B cell (primary cell): ENCODE data around the gene HIC1. TPM values are rescaled to one million over a fixed set of nuclear protein-coding genes. Genes with fewer than 3 reads are reported as not detected.

Experiments used
- ATAC-seq: fragments of 200-7000 bp; cut with Tn5 transposase; one replicate; pipeline ENCODE4 v1.10.0; 2021; ENCODE audit warnings: low read depth, mild to moderate bottlenecking, moderate number of reproducible peaks, moderate library complexity
- CTCF ChIA-PET: fragments of 350-600 bp; sonication (Branson Sonifier 250); formaldehyde crosslinking; loops from one replicate; lab custom pipeline; 2021; ENCODE audit warnings: antibody characterized with exemption, inconsistent platforms; lab: Charles Lee
- POLR2A ChIA-PET: fragments of 350-600 bp; sonication (Branson Sonifier 250); formaldehyde crosslinking; loops from one replicate; lab custom pipeline; 2021; ENCODE audit warnings: antibody characterized with exemption; lab: Charles Lee
- DNase-seq: peaks from one replicate; pipeline ENCODE4 v3.0.0; 2013
- H2AFZ ChIP-seq: 2 replicates; pipeline ENCODE4 v1.6.1; 2012; ENCODE audit warnings: mild to moderate bottlenecking, low read depth, low read length; ENCODE audit not compliant: insufficient read depth, poor library complexity, severe bottlenecking
- H3K27ac ChIP-seq, 2 donors: 1 replicate in 1 of 2; 2 replicates in 1 of 2; pipeline ENCODE4 v1.5.1; 2012 to 2013; ENCODE audit warnings: low read length in 2 of 2, mild to moderate bottlenecking in 2 of 2, moderate library complexity in 1 of 2
- H3K27me3 ChIP-seq, 4 experiments: fragments of 200-600 bp in 1 of 4; sonication (generic) in 1 of 4; replicated peaks in 1 of 4; 1 replicate in 2 of 4; 2 replicates in 2 of 4; pipeline versions ENCODE4 v1.6.1 to v1.7.0; 2013 to 2016; ENCODE audit warnings: low read length in 3 of 4, mild to moderate bottlenecking in 2 of 4, mixed read lengths in 1 of 4, moderate library complexity in 1 of 4; ENCODE audit not compliant: insufficient read depth in 4 of 4, control insufficient read depth in 3 of 4; ENCODE audit errors: control extremely low read depth in 1 of 4
- H3K36me3 ChIP-seq, 2 experiments: replicated peaks in 1 of 2; 1 replicate in 1 of 2; 2 replicates in 1 of 2; pipeline versions ENCODE4 v1.6.1 to v1.7.1; 2013; ENCODE audit warnings: low read length in 1 of 2; ENCODE audit not compliant: insufficient read depth in 2 of 2, control insufficient read depth in 1 of 2; ENCODE audit errors: control extremely low read depth in 1 of 2, extremely low read depth in 1 of 2
- H3K4me1 ChIP-seq, 2 donors: fragments of 200-600 bp in 1 of 2; sonication (generic) in 1 of 2; 1 replicate in 1 of 2; 2 replicates in 1 of 2; pipeline versions ENCODE4 v1.5.1 to v1.6.1; 2013 to 2017; ENCODE audit warnings: low read length in 2 of 2; ENCODE audit not compliant: control insufficient read depth in 2 of 2, insufficient read depth in 2 of 2
- H3K4me2 ChIP-seq: replicated peaks from 2 replicates; pipeline ENCODE3; 2012; ENCODE audit warnings: mild to moderate bottlenecking, low read depth, low read length; ENCODE audit not compliant: poor library complexity, severe bottlenecking
- H3K4me3 ChIP-seq, 5 experiments: fragments of 200-600 bp in 1 of 5; sonication (generic) in 1 of 5; 1 replicate in 3 of 5; 2 replicates in 2 of 5; pipeline versions ENCODE4 v1.5.1 to v1.7.0; 2011 to 2016; ENCODE audit warnings: low read length in 4 of 5, mild to moderate bottlenecking in 4 of 5, low read depth in 2 of 5, control low read depth in 1 of 5, moderate library complexity in 1 of 5; ENCODE audit not compliant: insufficient read depth in 1 of 5; ENCODE audit errors: control extremely low read depth in 1 of 5, extremely low read depth in 1 of 5
- H3K79me2 ChIP-seq: fragments of 200-600 bp; sonication (generic); one replicate; pipeline ENCODE4 v1.6.0; 2016; ENCODE audit warnings: low read length; ENCODE audit not compliant: control insufficient read depth, insufficient read depth
- H3K9ac ChIP-seq: fragments of 200-600 bp; sonication (generic); 2 replicates; pipeline ENCODE4 v1.6.1; 2017; ENCODE audit warnings: mild to moderate bottlenecking, low read length, moderate library complexity
- H3K9me3 ChIP-seq, 3 donors: one replicate each; pipeline versions ENCODE4 v1.6.1 to v1.7.1; 2013; ENCODE audit warnings: low read length in 2 of 3; ENCODE audit not compliant: control insufficient read depth in 2 of 3, insufficient read depth in 1 of 3; ENCODE audit errors: control extremely low read depth in 1 of 3
- H4K20me1 ChIP-seq: 2 replicates; pipeline ENCODE4 v1.6.0; 2012; ENCODE audit warnings: mild to moderate bottlenecking, low read length; ENCODE audit not compliant: insufficient read depth, control insufficient read depth, poor library complexity, severe bottlenecking
- H3K27ac Mint-ChIP-seq: one replicate; pipeline ENCODE4 v1.8.0; 2021; ENCODE audit warnings: mixed read lengths
- H3K27me3 Mint-ChIP-seq: one replicate; pipeline ENCODE4 v1.8.0; 2021; ENCODE audit warnings: mixed read lengths
- H3K4me1 Mint-ChIP-seq: one replicate; pipeline ENCODE4 v1.8.0; 2021; ENCODE audit warnings: mixed read lengths
- H3K4me3 Mint-ChIP-seq: one replicate; pipeline ENCODE4 v1.8.0; 2021; ENCODE audit warnings: mixed read lengths
- H3K9me3 Mint-ChIP-seq: one replicate; pipeline ENCODE4 v1.8.0; 2022; ENCODE audit warnings: mixed read lengths; ENCODE audit not compliant: insufficient read depth
- CTCF ChIP-seq: fragments of 200-600 bp; IDR thresholded peaks from one replicate; pipeline ENCODE4 v1.8.0; 2022; ENCODE audit warnings: antibody characterized with exemption, mild to moderate bottlenecking
- EZH2 ChIP-seq: IDR thresholded peaks from 2 replicates; pipeline ENCODE4 v1.6.1; 2012; ENCODE audit warnings: borderline replicate concordance, low read depth, mild to moderate bottlenecking, moderate library complexity, low read length; ENCODE audit not compliant: insufficient read depth, poor library complexity, severe bottlenecking
- WGBS: methylation state at CpG from one replicate; pipeline ENCODE4 v1.1.5; 2013; ENCODE audit warnings: missing lambda C conversion rate; ENCODE audit not compliant: insufficient coverage; 5-methylcytosine and 5-hydroxymethylcytosine counted together
- intact Hi-C: fragments of 100-400 bp; cut with micrococcal nuclease; formaldehyde crosslinking; loops from one replicate; pipeline ENCODE4 v1.10.0; 2022
- polyA plus RNA-seq: library from polyadenylated mRNA; depleted of rRNA; stranded (reverse); fragments of >200 nt; gene quantifications from 2 replicates; pipeline ENCODE4 v1.2.3, GENCODE V29; 2012
- total RNA-seq, 2 donors: library from RNA; stranded (reverse); fragments of 120-200 nt in 1 of 2; gene quantifications; 1 replicate in 1 of 2; 2 replicates in 1 of 2; pipeline versions ENCODE4 v1.2.3 to v1.2.4, GENCODE V29; 2013 to 2022

HIC1 gene
- total and polyA plus RNA-seq, 2 donors (not counting 1 experiment from before 2014, with no cell fraction given) = 0.46 to 1.9 TPM

GRCh38 chr17:2040219-2040827, 14.6 kb upstream of the HIC1 start:
- Histone ChIP-seq H3K79me2 (peaks cover 16% of the 10 kb centered on the region), H4K20me1 (peaks cover 9% of the 10 kb centered on the region), H3K4me1 (peaks cover 12 to 15% of the 10 kb centered on the region in 2 donors), H3K27me3 (no peaks in the 10 kb centered on the region), H2AFZ (no peak overlapping the region), H3K9ac (no peak overlapping the region), H3K4me3 (no peak overlapping the region), H3K27ac (no peak overlapping the region), H3K36me3 (peaks cover 0 to 45% of the 10 kb centered on the region in 2 experiments), H3K9me3 (peaks cover 0 to 4% (median 0%) of the 10 kb centered on the region in 3 donors), H3K4me2 (no peak overlapping the region)
- WGBS = 98% methylated on average over 7 of the region's 7 CpGs
- no peak for DNase-seq
- Mint-ChIP-seq H3K27me3 (no peaks in the 10 kb centered on the region), H3K4me1 (peaks cover 28% of the 10 kb centered on the region), H3K4me3 (peak overlapping the region; percentile 91), H3K27ac (no peak overlapping the region), H3K9me3 (no peaks in the 10 kb centered on the region)
- CTCF ChIA-PET = interaction anchor here (1.0 to 3.0 kb wide), 6 partner anchors 9 to 356 kb away, joined by 3 to 12 read pairs (median 4); partner anchors contain the start of gene DPH1
- intact Hi-C loops = loop anchor here (2.0 to 5.0 kb wide), 3 partner anchors 16 to 324 kb away; partner anchors contain the start of gene RTN4RL1
- TF ChIP-seq CTCF = no peak
- TF ChIP-seq EZH2 = no peak
- ATAC-seq = no peak
- POLR2A ChIA-PET = no interaction called here

GRCh38 chr17:2040942-2041560, 13.9 kb upstream of the HIC1 start:
- peak overlapping the region in 4 of 5 experiments; percentile 69 to 84 (median 79) for H3K4me3 ChIP-seq
- Mint-ChIP-seq H3K27ac (peak overlapping the region; percentile 20), H3K27me3 (no peaks in the 10 kb centered on the region), H3K9me3 (no peaks in the 10 kb centered on the region), H3K4me3 (peak overlapping the region; percentile 91), H3K4me1 (peaks cover 28% of the 10 kb centered on the region)
- peak overlapping the region; percentile 78 to 94 for H3K27ac ChIP-seq
- H3K9ac ChIP-seq = peak overlapping the region; percentile 85
- peak overlapping the region; percentile 86 for H2AFZ ChIP-seq
- intact Hi-C loops = loop anchor here (1.0 to 5.0 kb wide), 4 partner anchors 11 to 324 kb away; partner anchors contain the start of genes DPH1 and RTN4RL1
- peaks cover 9% of the 10 kb centered on the region for H4K20me1 ChIP-seq
- peaks cover 0 to 4% (median 0%) of the 10 kb centered on the region in 3 donors for H3K9me3 ChIP-seq
- DNase-seq (no peak), ATAC-seq (no peak)
- peaks cover 20% of the 10 kb centered on the region for H3K79me2 ChIP-seq
- no peaks in the 10 kb centered on the region for H3K27me3 ChIP-seq
- TF ChIP-seq CTCF (no peak), EZH2 (no peak)
- WGBS = 75% methylated on average over 16 of the region's 16 CpGs
- peak overlapping the region; percentile 86 for H3K4me2 ChIP-seq
- POLR2A ChIA-PET = interaction anchor here (1.5 kb wide), 1 partner anchor 11 kb away, joined by 9 read pairs; the partner anchor contains the start of gene DPH1
- CTCF ChIA-PET = interaction anchor here (1.0 to 3.0 kb wide), 6 partner anchors 10 to 357 kb away, joined by 3 to 12 read pairs (median 4); partner anchors contain the start of gene DPH1
- H3K36me3 ChIP-seq = peaks cover 0 to 38% of the 10 kb centered on the region in 2 experiments
- peaks cover 12 to 15% of the 10 kb centered on the region in 2 donors for H3K4me1 ChIP-seq
